HG03558 (cell line): Measurements from ENCODE around the gene PELI2.

ENCODE experiments used
- ATAC-seq: cut with Tn5 transposase; IDR thresholded peaks from one replicate; pipeline ENCODE4 v1.9.1; 2021; ENCODE audit warnings: moderate number of reproducible peaks; ENCODE audit not compliant: unreplicated experiment; ENCODE audit errors: extremely low read depth

Gene PELI2

DNA sequence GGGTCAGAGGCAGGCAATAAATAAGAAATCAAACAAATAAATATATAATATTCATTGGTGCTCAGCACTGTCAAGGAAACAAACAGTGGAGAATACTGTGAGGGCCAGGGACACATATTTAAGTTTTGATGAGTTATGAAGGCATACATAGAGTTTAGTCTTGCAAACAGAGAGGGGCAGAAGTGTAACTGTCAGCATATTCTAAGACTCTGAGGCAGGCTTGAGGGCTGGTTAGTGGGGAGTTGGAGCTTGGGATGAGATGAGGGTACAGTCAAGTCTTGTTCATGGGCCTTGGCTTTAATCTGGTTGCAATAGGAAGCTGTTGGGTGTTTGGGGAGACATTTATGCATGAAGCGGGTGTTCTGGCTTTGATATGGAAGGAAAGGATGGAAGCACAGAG, 78.9 kb downstream of the PELI2 start:
- ATAC-seq: no peak

DNA sequence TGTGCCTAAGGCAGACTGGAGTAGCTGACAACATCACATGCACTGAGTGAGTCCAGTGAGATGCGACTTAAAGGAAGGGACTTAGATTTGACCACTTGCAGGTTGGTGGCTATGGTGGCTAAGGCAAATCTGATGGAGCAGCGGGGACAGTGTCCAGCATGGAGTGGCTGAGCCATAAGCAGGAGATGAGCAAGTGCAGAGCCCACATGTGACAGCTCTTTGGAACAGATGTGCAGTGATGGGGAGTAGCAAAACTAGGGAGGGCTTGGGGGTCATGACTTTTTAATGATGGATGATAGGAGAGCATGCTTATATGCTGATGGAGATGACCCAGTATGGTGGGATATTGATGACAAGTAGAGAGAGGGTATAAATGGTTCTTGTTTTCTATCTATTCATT, 80.2 kb downstream of the PELI2 start:
- ATAC-seq: no peak

- no peak for ATAC-seq
Observed at GRCh38 chr14:56199095-56199981, 81.1 kb downstream of the PELI2 start.

DNA sequence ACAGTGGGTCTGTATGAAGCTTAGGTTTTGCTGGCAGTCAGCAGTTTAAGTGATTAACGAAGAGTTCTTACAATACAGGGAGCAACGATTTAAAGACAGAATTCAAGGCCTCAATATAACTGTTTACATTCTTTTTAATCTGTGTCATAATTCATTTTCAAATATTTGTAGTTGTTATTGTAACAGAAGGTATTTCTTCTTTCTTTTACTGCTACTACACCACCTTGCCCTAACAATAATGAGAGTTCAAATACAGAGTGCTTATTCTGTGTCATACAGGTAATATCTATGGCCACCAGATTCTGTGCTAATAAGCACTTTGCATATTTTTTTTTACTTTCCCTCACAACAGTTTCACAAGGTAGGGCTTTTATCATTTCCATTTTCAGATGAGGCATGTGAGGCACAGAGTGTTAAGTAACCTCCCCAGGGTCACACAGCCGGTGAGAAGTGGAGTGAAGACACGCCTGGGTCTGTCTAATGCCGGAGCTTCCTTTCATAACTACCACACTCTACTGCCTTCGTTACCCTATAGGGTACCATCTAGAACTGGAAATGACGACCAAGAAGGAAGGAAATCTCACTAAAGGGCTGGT, 81.9 kb downstream of the PELI2 start:
- no peak for ATAC-seq

DNA sequence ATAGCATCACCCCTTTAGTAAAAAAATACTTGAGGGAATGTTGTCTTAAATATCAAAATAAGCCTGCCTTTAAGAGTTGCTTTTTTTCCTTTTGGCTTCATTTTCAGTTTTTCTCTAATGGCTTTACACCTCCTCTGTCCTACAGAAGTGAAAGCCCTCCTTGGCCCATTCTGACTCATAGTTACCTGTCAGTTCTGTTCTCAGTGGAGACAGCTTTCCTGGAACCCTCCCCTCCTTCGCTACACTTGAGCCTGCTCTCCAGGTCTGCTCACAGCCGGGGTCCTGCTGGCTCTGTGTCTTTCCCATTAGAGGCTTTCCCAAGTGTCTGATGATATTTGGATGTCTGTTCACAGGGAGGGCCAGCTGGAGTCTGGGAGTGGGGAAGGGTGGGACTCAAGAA, 84.0 kb downstream of the PELI2 start:
- no peak for ATAC-seq

DNA sequence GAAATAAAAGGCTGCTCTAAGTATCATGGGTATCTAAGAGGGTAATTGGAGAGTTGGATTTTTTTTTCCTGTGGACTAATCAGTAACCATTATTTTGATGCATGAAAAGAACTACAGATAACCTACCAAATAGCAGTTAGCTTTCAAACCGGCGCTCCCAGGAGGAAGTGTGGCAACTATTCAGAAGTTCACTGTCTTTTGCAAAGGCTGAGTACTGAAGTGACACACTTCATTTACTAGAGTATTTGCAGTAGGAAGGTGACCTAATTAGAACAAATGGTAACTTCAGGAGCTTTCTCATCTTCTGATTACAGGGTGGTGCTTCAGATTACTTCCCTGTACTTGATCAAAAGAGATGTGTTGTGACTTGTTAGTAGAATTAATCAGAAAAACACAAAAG, 87.7 kb downstream of the PELI2 start:
- ATAC-seq: no peak

DNA sequence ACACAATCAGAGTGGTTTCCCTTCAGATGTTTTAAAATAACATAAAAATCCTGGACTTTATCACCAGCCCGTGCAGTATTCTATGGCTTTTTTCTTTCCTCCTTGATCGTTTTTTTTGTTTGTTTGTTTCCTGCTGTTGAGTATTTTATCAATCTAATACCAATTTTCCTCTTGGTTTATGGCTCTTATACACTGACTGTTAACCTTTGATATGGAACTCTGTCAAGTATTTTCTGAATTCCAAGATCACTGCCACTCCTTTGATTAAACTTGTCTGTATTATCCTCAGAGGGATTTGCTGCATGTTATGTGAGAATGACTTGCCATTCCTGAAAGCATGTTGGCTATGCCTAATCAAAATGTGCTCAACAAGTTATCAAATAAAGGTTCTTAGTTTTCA, 88.4 kb downstream of the PELI2 start:
- ATAC-seq: no peak

DNA sequence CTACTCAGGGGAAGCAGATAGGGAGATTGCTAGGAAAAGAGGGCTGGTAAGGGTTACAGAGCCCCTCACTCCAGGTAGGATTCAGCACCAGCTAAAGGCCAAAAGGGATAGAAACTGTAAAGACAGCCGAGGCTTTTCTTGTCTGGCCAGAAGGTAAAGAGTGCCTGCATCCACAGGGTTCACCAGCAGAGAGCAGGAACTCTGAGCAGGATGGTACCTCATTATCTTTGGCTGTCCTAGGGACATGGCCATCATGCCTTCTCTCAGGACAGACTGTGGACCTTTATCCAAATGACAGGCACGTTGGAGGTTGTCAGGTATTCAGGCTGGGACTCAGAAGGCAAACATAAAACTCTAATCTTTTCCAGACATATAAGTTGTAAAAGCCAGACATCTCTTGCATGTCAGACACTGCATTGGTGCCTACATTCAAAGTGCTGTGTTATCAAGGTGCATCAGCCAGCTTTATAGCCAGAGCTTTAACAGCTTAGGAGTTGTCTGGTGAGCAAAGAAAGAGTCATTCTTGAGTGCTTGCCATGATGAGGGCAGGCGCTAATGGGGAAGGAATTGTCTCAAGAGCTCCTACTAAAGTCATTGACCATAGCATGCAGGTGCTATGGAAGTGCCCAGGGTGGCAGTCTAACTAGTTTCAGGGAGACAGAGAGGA, 89.5 kb downstream of the PELI2 start:
- no peak for ATAC-seq

- ATAC-seq: no peak
Observed at GRCh38 chr14:56208520-56208919, 90.3 kb downstream of the PELI2 start.

DNA sequence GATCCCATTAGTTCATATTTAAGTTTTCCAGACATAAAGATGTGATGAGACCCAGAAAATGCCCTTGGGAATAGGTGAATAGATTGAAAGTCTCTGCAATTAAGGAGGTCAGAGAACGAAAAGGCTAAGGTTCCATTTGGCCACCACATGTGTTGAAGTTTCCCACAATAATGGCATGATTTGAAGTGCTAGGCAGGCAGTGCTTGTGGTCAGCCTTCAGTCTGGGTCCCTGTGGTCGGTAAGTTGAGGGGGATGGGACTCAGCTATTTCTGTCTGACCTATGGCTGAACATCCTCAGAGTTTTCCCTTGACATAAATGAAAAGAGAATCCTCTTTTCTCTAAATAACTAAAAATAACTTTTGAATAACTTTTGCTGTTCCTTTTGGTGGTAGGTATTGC, 92.4 kb downstream of the PELI2 start:
- ATAC-seq: no peak

DNA sequence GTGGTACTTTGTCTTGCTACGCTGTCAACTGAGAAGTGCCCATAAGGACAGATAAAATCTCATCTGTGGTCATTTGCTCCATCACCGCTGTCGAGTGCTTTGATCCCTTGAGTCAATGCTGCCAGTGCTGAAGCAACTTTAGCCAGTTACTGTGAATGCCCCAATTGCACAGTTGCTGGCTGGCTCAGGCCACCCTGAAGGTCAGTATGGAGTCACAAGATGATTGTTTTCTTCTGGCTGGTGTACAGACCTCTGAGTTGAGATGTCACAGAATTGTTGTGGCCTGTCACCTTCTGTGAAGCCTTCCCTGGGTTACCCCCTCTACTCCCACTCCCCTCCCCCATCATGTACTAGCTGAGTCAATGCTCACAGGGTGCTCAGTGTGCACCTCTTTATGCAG, 92.9 kb downstream of the PELI2 start:
- ATAC-seq: no peak

GRCh38 chr14:56211844-56212243, 93.6 kb downstream of the PELI2 start:
- ATAC-seq: no peak

GRCh38 chr14:56212521-56212920, 94.3 kb downstream of the PELI2 start:
- no peak for ATAC-seq

DNA sequence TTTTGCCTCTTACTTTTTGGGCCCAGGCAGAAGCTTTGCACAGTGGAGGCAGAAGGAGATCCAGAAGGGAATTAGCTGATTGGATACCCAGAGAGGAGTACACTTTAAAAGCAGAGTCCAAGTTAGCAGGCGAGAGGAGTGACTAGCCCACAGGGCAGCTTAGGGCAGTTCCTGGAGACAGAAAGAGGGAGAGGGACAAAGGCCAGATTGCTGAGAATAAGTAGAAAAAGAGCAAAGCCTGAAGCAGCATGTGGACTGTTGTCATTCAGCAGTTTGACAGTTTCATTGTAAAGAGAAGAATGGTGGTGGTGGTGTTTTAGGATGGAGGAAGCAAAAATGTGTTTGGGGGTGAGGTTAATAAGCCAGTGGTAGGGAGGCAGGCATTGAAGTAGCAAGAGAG, 95.1 kb downstream of the PELI2 start:
- ATAC-seq: no peak

DNA sequence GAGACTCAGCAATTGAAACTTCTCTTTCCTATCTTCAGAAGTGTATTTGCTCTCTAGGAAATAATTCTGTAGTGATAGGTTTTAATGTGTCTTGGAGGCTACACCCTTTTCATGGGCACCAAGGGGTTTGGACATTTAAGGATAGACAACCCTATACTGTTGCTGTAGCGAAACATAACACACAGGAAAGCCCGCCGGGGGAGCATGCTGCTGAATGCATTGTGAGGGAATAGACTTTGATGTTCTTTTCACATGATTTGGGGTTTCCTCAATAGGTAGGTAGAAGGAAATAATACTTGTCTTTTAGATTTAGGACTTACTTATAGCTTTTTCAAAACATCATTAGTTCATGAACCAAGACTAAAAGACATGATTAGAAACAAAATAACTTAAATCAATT, 97.0 kb downstream of the PELI2 start:
- no peak for ATAC-seq

GRCh38 chr14:56216626-56217379, 98.6 kb downstream of the PELI2 start:
- ATAC-seq: no peak

- ATAC-seq: no peak
Observed at GRCh38 chr14:56217380-56218045, 99.3 kb downstream of the PELI2 start.

DNA sequence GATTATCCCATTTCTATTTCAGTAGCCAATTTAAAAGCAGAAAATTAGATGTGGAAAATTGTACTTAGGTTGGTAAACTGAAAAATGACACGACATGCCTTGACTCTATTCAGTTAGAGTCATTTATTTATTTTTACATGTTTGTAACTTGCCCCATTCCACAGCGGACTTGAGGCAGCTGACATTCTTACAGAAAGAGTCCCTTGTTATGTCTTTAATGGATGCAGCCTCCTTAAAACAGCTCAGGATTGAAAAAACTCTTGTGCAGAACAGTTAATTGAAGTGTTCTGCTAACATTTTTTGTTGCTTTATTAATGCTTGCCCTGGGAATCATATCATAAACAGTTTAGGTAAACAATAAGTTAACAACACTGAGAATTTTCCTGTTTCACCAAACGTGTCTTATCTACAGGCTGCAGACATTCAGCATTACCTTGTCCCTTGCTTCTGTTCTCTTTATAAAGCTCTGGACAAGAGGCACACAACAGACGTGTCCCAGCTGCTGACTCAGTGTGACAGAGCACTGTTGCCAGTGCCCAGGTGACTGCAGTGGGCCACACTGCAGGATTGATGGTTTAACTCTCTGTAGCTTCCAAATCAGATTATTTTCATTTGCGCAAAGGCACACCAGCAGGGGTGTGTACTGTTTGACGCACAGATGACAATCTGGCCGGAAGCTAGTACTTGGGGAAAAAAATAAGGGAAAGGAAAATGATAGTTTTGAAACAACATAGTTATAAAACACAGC, 101.6 kb downstream of the PELI2 start:
- no peak for ATAC-seq

DNA sequence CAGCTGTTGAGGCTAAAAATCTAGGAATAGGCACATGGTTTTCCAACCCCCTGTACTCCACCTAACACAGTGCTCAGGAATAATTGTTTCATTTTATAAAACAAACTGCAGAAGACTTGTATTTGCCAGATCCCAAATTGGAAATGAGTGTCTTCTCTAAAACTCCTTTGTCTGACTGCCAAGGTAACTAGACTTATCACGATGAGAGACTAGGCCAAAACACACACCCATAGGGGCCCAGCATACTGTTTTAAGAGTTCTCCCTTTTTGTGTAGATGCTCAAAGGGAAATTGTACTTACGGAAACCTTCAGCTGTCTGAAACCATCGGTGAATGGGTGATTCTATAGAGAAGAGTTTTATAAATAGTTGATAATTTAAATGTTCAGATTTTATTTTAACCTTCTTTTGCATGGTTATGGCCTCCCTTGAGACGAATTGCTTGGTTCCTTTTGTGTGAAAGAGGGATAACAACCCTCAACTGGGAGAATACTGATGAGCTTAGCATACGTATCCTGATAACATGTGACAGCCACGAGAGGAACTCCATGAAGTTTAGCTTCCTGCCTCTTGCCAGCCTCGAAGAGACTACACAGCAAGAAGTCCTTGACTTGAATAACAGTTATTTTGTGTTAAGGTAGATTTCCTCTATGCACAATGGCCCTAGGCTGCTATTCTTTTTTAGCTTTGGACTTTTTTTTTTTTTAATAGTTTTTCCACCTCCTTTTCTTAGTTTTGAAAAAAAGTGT, 103.3 kb downstream of the PELI2 start:
- no peak for ATAC-seq
